NCI-H1694 treated with DMSO at 0.1 percent for 48 hours (cell line): ENCODE measurements around the gene STARD10.

Source experiments
- DNase-seq: peaks from one replicate; lab custom pipeline; 2025; lab: John Stamatoyannopoulos, UW

STARD10 gene

GRCh38 chr11:72705442-72706365 lies 88.1 kb downstream of the STARD10 start:
- no peak for DNase-seq

- no peak for DNase-seq
These were observed 89.0 kb downstream of the STARD10 start for GRCh38 chr11:72704783-72705265.
